ENCODE data around the gene F2RL2. TPM values are rescaled to one million over a fixed set of nuclear protein-coding genes. Genes with fewer than 3 reads are reported as not detected.

F2RL2 gene
- total RNA-seq, 1 experiment from 2014 or later = 0.11 TPM

DNA sequence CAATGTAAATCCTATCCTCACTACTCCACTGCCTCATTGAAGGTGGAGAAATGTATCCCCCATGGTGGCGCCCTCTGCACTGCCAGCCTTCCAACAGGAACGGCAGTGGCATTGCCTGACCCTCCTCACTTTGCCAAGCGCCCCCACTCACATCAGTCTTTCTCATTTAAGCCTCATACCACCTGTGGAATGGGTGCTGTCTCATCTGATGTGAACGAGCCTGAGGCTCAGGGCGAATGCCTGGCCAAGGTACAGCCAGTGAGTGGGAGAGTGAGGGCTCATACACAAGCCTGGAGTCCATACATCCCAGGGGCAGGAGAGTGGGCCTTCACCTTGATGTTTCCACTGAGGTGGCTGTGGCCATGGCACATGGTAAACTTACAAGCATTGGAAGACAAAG, 10.3 kb downstream of the F2RL2 start:
- Histone ChIP-seq H3K4me1 (ENCODE audit: insufficient read depth, low read length) (no peaks in the 10 kb centered on the region), H3K27ac (ENCODE audit: low read length) (no peak overlapping the region), H3K4me3 (ENCODE audit: low read length) (no peak overlapping the region), H3K36me3 (ENCODE audit: low read depth, low read length) (no peaks in the 10 kb centered on the region), H3K4me2 (ENCODE audit: low read length) (no peak overlapping the region), H2AFZ (ENCODE audit: low read length) (no peak overlapping the region), H3K79me2 (ENCODE audit: low read length) (no peaks in the 10 kb centered on the region), H3K9ac (ENCODE audit: low read length) (no peak overlapping the region), H3K9me2 (replicated peaks; ENCODE audit: low read length) (no peaks in the 10 kb centered on the region), H3K9me3 (ENCODE audit: low read length) (no peaks in the 10 kb centered on the region), H3F3A (ENCODE audit: low read length, unreplicated experiment) (no peaks in the 10 kb centered on the region), H3K27me3 (ENCODE audit: low read length) (no peaks in the 10 kb centered on the region), H4K20me1 (ENCODE audit: low read length) (no peaks in the 10 kb centered on the region)
- intact Hi-C loops (cut with micrococcal nuclease) = no loop called here
- ChIA-PET CTCF (no interaction called here), POLR2A (ENCODE audit: unreplicated experiment) (no interaction called here)
- TF ChIP-seq EZH2 (IDR thresholded peaks at IDR 0.05; ENCODE audit: low read length, unreplicated experiment) = no peak
- TF ChIP-seq, protein P1, sequence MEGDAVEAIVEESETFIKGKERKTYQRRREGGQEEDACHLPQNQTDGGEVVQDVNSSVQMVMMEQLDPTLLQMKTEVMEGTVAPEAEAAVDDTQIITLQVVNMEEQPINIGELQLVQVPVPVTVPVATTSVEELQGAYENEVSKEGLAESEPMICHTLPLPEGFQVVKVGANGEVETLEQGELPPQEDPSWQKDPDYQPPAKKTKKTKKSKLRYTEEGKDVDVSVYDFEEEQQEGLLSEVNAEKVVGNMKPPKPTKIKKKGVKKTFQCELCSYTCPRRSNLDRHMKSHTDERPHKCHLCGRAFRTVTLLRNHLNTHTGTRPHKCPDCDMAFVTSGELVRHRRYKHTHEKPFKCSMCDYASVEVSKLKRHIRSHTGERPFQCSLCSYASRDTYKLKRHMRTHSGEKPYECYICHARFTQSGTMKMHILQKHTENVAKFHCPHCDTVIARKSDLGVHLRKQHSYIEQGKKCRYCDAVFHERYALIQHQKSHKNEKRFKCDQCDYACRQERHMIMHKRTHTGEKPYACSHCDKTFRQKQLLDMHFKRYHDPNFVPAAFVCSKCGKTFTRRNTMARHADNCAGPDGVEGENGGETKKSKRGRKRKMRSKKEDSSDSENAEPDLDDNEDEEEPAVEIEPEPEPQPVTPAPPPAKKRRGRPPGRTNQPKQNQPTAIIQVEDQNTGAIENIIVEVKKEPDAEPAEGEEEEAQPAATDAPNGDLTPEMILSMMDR (conservative IDR thresholded peaks at IDR 0.05; ENCODE audit: low read depth, low read length) = no peak
- no peak for TF ChIP-seq EZH2phosphoT487 (IDR thresholded peaks at IDR 0.05; ENCODE audit: borderline replicate concordance, low read length)
- no TSS peak for BruUV-seq (replicated peaks)
- DNase-seq (no peak), ATAC-seq (no peak)

DNA sequence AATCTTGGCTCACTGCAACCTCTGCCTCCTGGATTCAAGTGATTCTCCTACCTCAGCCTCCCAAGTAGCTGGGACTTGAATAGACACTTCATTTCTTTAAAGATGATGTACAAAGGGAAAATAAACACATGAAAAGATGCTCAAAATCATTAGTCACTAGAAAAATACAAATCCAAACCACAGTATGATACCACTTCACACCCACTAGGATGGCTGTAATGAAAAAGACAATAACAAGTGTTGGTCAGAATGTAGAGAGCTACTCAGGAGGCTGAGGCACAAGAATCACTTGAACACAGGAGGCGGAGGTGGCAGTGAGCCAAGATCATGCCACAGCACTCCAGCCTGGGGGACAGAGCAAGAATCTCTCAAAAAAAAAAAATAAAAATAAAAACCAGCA, 13.0 kb downstream of the F2RL2 start:
- Histone ChIP-seq H3K36me3 (ENCODE audit: low read depth, low read length) (no peaks in the 10 kb centered on the region), H3K4me3 (ENCODE audit: low read length) (no peak overlapping the region), H3K27me3 (ENCODE audit: low read length) (no peaks in the 10 kb centered on the region), H3K27ac (ENCODE audit: low read length) (no peak overlapping the region), H3K9ac (ENCODE audit: low read length) (no peak overlapping the region), H3K9me2 (replicated peaks; ENCODE audit: low read length) (no peaks in the 10 kb centered on the region), H2AFZ (ENCODE audit: low read length) (no peak overlapping the region), H3K4me2 (ENCODE audit: low read length) (no peak overlapping the region), H3K9me3 (ENCODE audit: low read length) (no peaks in the 10 kb centered on the region), H3K4me1 (ENCODE audit: insufficient read depth, low read length) (no peaks in the 10 kb centered on the region), H3K79me2 (ENCODE audit: low read length) (no peaks in the 10 kb centered on the region), H4K20me1 (ENCODE audit: low read length) (no peaks in the 10 kb centered on the region), H3F3A (ENCODE audit: low read length, unreplicated experiment) (no peaks in the 10 kb centered on the region)
- CTCF ChIA-PET = no interaction called here
- intact Hi-C loops (cut with micrococcal nuclease) = no loop called here
- ATAC-seq (no peak), DNase-seq (no peak)
- no TSS peak for BruUV-seq (replicated peaks)
- POLR2A ChIA-PET (ENCODE audit: unreplicated experiment) = no interaction called here
- TF ChIP-seq EZH2 (IDR thresholded peaks at IDR 0.05; ENCODE audit: low read length, unreplicated experiment) (no peak), EZH2phosphoT487 (IDR thresholded peaks at IDR 0.05; ENCODE audit: borderline replicate concordance, low read length) (no peak)
- TF ChIP-seq, protein P1 (conservative IDR thresholded peaks at IDR 0.05; ENCODE audit: low read depth, low read length) = no peak

DNA sequence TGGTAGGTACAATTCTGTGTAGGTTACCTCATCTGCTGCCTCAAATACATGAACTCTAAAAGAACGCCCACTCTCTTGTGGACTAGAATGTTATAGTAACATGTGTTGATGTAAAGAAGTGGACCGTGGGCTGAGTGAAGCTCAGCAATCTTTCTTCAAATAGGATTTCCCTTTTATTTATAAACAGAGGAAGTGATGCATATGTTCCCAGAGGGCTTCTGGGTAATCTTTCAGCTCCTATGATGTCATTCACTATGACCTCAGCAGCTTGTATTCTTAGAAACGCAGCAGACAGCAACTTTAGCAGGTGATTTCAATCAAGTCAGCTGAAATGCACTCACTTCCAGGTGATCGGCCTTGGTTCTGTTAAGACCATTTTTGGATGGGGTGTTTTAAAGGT, 14.4 kb downstream of the F2RL2 start:
- Histone ChIP-seq H3K27ac (ENCODE audit: low read length) (no peak overlapping the region), H3K4me2 (ENCODE audit: low read length) (no peak overlapping the region), H3K4me1 (ENCODE audit: insufficient read depth, low read length) (peaks cover 7% of the 10 kb centered on the region), H3K9ac (ENCODE audit: low read length) (no peak overlapping the region), H2AFZ (ENCODE audit: low read length) (no peak overlapping the region), H4K20me1 (ENCODE audit: low read length) (no peaks in the 10 kb centered on the region), H3K4me3 (ENCODE audit: low read length) (no peak overlapping the region), H3K9me3 (ENCODE audit: low read length) (no peaks in the 10 kb centered on the region), H3K27me3 (ENCODE audit: low read length) (no peaks in the 10 kb centered on the region), H3K9me2 (replicated peaks; ENCODE audit: low read length) (no peaks in the 10 kb centered on the region), H3K36me3 (ENCODE audit: low read depth, low read length) (no peaks in the 10 kb centered on the region), H3F3A (ENCODE audit: low read length, unreplicated experiment) (no peaks in the 10 kb centered on the region), H3K79me2 (ENCODE audit: low read length) (no peaks in the 10 kb centered on the region)
- BruUV-seq (replicated peaks) = no TSS peak
- intact Hi-C loops (cut with micrococcal nuclease) = no loop called here
- POLR2A ChIA-PET (ENCODE audit: unreplicated experiment) = no interaction called here
- TF ChIP-seq, protein P1 (conservative IDR thresholded peaks at IDR 0.05; ENCODE audit: low read depth, low read length) = no peak
- no peak for TF ChIP-seq EZH2phosphoT487 (IDR thresholded peaks at IDR 0.05; ENCODE audit: borderline replicate concordance, low read length)
- ATAC-seq = no peak
- CTCF ChIA-PET = no interaction called here
- DNase-seq = no peak
